ENCODE data around the gene ZAR1L.

GRCh38 chr13:32254916-32255723 lies 60.0 kb downstream of the ZAR1L start:
- no peak for TF ChIP-seq EWSR1 (IDR thresholded peaks at IDR 0.05; ENCODE audit: borderline replicate concordance, low read depth, partially characterized antibody)
- TF ChIP-seq, protein P1, sequence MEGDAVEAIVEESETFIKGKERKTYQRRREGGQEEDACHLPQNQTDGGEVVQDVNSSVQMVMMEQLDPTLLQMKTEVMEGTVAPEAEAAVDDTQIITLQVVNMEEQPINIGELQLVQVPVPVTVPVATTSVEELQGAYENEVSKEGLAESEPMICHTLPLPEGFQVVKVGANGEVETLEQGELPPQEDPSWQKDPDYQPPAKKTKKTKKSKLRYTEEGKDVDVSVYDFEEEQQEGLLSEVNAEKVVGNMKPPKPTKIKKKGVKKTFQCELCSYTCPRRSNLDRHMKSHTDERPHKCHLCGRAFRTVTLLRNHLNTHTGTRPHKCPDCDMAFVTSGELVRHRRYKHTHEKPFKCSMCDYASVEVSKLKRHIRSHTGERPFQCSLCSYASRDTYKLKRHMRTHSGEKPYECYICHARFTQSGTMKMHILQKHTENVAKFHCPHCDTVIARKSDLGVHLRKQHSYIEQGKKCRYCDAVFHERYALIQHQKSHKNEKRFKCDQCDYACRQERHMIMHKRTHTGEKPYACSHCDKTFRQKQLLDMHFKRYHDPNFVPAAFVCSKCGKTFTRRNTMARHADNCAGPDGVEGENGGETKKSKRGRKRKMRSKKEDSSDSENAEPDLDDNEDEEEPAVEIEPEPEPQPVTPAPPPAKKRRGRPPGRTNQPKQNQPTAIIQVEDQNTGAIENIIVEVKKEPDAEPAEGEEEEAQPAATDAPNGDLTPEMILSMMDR (IDR thresholded peaks at IDR 0.05 in 2 of 3, conservative IDR thresholded peaks at IDR 0.05 in 1 of 3; ENCODE audit: insufficient read depth in 2 of 3, low read depth in 1 of 3, low read length in 3 of 3), result no peak
- no peak for TF ChIP-seq MTA3 (IDR thresholded peaks at IDR 0.05; ENCODE audit: borderline replicate concordance)
- no peak for TF ChIP-seq REST (IDR thresholded peaks at IDR 0.05; ENCODE audit: borderline replicate concordance)
- TF ChIP-seq REST (CRISPR knock-in tag; IDR thresholded peaks at IDR 0.05; ENCODE audit: low read depth), result no peak
- no peak for TF ChIP-seq MCM7 (IDR thresholded peaks at IDR 0.05)
- TF ChIP-seq RBFOX2 (IDR thresholded peaks at IDR 0.05; ENCODE audit: low read depth, low read length), result no peak
- no peak for TF ChIP-seq KDM1A (IDR thresholded peaks at IDR 0.05)
- no peak for TF ChIP-seq POLR2AphosphoS5 (IDR thresholded peaks at IDR 0.05; ENCODE audit: control insufficient read depth, insufficient read depth, low read depth, low read length)
- TF ChIP-seq, protein P2, sequence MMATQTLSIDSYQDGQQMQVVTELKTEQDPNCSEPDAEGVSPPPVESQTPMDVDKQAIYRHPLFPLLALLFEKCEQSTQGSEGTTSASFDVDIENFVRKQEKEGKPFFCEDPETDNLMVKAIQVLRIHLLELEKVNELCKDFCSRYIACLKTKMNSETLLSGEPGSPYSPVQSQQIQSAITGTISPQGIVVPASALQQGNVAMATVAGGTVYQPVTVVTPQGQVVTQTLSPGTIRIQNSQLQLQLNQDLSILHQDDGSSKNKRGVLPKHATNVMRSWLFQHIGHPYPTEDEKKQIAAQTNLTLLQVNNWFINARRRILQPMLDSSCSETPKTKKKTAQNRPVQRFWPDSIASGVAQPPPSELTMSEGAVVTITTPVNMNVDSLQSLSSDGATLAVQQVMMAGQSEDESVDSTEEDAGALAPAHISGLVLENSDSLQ (IDR thresholded peaks at IDR 0.05), result no peak
- no peak for TF ChIP-seq DDX20 (tag; IDR thresholded peaks at IDR 0.05; ENCODE audit: low read depth)

All from K562 (cell line).